CD4-positive, alpha-beta T cell treated with Interleukin-1 beta for 1 hour (primary cell): ENCODE measurements around the gene CAMTA1.

Experiments used
- DNase-seq, 2 donors: peaks; one replicate each; pipeline ENCODE4 v3.0.0-alpha.2; 2020 to 2022

Gene CAMTA1

DNA sequence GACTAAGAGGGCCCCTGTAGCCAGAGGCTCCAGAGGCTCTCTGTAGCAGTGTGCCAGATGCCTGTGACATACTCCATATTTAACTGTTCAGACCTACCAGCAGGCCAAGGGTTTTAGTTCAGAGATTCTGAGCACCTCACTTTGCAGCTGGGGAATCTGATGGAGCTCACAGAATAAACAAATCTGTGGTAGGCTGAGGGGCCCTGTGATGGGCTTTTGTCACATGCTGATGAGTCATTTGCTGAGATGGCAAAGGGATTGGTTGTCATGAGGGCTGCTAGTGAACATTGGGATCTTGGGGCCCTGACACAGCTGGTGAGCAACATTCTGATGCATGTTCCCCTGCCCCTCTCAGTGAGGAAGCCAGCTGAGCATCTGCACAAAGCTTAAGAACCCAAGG is 482.2 kb downstream of the CAMTA1 start:
- no peak for DNase-seq

DNA sequence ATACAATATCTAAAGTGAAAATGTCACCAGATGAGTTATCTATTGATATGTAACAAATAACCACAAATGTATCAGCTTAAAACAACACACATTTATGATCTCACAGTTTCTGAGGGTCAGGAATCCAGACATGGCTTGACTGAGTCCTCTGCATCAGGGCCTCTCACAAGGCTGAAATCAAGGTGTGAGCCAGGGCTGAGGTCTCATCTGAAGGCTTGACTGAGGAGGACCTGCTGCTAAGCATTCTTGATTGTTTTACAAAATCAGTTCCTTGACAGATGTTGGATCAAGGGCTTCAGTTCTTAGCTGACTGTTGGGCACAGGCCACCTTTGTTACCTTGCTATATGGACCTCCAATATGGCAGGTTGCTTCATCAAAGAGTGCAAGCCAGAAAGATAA is 483.7 kb downstream of the CAMTA1 start:
- DNase-seq = no peak

DNA sequence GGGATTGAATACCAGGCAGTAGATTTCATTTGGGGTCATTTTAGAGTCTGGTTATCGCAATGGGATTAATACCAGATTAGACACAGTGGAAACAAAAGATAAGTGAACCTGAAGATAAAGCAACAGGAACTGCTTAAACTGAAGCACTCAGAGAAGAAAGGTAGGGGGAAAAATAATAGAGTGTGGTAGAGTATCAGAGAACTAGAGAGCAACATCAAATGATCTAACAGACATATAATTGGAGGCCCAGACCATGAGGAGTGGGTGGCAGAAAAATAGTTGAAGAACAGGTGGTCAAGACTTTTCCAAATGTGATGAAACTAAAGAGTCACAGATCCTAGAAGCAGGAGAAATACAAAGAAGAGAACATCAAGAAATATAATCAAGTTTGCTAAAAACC is 484.3 kb downstream of the CAMTA1 start:
- DNase-seq = no peak

DNA sequence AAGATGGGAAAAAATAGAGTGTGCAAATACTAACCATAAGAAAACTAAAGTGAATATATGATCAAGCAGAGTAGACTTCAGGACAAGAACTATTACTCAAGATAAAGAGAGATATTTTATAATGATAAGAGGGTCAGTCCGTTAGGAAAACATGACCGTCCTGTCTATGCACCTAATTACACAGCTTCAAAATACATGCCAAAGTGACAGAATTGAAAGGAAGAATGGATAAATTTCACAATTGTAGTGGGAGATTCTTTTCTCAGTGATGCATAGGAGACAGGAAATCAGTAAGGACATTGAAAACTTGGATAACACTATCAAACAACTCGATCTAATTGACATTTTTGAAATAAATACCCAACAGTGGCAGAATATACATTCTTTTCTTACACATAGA is 489.0 kb downstream of the CAMTA1 start:
- DNase-seq = no peak

DNA sequence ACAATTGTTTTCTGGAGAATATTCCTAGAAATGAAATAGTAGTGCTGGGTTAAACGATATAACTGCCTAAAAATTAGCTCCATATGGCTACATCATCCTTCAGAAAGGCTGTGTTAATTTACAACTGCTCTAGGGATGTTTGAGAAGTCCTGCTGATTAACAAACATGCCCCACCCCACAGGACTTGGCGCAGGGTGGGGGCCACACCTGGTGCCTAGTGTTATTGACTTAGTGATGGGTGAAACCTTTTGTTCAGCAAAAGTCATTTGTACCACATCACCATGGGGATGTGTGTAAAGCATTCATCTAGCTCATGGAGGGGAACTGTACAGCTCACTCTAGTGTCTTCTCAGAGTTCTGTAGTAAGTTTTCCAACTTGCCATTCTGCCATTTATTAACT is 492.8 kb downstream of the CAMTA1 start:
- no peak for DNase-seq

DNA sequence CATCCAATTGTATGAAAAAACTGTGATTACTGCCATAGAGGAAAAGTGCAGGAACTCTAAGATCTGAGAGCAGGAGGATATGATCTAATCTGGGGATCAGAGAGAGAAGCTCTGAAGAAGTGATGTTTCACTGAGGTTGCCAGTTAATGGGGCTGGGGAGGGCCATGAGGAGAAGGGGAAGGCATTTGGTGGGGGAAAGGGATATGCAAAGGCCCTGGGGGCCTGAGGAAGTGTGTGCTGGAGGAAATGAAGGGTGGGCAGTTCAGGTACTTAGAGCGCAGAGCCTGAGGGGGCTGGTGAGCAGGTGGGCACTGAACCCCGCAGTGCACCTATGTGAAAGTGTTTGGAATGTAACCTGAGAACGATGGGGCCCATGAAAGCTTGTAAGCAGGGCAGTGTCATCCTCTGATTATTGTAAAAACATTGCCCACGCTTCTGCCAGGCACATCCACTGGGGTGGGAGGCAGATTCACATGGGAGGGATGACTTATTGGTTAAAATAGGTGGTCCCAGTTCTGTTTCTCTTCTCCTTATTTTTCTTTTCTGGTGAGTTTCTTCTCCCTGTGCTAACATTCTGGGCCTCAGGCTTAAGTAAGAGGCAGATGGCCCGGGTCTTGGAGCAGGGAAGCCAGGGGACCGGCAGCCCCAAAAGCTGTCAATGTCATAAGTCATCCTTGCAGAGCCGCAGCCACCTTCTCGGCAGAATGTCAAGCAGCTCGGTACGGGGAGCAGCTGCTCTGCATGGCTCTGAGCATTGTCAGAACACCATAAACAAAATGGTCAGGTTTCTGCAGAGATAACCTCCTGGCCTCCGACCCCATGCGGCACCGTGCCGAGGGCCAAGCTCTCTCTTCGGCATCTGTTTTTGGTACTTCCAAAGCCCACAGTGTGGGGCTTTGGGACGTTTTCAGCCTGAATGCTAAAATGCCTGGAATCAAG is 493.8 kb downstream of the CAMTA1 start:
- DNase-seq = no peak

DNA sequence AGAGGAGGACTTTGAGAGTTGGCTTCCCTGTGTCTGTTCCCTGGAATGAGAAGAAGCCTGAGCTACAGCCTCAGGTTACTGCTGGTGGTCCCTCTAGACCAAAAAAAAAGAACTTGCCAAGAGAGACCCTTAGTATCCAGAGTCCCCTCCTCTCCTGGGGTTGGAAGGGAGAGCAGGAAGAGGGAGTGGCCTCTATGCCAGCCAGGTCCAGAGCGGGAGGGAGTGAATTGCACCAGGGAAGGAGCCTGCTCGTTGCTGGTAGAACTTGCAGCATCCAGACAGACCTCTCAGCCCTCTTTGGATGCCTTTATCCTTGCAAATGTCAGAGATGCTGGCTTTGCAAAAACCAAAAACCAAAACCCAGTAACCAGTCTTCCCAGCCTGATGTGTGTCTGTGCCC is 494.5 kb downstream of the CAMTA1 start:
- DNase-seq = no peak

DNA sequence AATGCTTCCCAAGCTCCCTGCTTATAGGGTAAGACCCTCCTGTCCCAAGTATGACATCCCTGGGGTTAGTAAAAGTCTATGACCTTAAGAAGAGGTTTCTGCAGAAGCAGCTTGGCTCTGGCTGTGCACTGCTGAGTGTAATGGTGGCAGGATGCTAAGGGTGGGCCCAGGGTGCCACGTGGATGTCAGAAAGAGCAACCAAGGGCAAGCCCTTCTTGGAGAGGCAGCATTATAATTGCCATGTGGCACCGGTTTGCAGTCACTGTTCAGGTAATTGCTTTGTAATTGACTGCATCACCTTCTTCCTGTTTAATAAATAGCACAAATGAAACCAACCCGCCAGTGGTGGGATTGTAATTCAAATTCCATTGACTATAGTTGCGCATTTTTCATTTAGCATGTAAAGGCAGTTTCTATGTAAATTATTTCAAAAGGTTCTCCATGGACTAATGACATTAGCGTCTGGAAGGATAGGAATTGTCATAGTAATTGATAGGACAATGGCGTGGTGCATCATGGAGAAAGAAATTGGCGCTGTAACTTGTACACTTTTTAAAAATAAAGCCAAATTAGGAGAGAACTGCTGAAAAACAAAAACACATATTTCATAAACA is 495.2 kb downstream of the CAMTA1 start:
- no peak for DNase-seq

DNA sequence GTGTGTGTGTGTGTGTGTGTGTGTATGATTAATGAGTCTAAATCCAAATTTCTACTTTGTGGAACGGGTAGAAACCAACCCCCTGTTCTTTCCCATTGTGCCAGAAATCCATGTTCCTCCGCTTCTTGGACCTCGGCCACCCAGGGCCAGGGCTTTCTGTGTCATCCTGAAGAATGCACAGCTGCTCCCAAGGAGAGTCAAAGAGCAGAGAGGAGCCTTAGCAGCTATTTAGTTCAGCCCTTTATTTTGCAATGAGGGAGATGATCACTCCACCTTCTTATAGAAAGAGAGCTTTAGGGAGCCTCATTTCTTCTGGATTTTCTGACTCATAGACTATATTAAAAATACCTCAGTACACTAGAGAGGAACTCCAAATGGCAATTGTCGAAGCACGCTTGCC is 496.6 kb downstream of the CAMTA1 start:
- DNase-seq = no peak

DNA sequence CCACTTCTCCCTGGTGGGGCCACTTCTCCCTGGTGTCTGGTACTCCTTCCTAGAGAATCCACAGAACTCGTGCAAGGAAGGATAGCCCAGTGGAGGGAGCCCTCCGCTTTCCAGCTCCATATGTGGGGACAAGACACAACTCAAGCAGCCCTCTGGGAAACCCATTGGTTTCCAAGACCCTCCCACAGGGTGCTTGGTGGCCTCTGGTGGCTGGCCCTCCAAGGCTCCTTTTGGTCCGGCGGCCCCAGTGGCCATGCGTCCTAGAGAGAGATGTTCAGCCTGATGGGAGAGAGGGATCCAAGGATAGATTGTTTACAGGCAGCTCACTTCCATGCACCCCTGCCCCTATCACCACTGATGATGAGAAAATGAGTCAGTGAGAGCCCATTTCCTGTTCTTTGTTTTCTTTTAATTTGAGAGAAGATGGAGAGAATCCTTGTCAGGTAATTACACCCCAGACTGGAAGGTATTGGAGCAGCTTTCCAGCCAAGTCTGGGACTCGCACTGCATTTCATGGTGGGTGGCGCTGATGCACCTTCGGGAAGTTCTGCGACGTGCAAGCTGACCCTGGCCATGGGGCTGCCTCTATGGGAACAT is 499.7 kb downstream of the CAMTA1 start:
- DNase-seq = no peak

DNA sequence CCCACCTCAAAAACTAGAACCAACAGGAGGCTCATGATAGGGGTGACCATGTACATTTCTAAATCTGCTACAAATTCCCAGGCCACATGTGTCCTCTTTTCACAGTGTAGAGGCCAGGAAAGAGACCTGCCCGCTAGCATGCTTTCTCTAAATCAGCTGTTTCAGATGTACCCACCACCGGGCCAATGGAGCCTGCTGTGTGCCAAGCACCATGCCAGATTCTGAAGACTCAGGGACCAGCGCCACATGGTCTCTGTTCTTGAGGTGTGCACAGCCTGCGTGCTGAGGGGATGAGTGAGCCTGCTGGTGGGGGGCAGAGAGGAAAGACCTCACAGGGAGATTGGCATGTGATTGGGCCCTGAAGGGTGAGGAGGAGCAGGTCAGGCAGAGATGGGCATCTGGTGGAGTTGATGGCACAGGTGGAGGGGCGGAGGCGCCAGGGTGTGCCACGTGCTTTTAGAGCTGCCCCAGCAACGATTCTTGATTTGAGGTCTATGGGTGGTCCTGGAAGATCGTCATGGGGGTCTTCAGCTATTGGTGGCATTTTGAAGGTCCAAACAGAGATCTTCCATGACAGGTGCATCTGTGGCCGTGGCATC is 500.7 kb downstream of the CAMTA1 start:
- DNase-seq = no peak

DNA sequence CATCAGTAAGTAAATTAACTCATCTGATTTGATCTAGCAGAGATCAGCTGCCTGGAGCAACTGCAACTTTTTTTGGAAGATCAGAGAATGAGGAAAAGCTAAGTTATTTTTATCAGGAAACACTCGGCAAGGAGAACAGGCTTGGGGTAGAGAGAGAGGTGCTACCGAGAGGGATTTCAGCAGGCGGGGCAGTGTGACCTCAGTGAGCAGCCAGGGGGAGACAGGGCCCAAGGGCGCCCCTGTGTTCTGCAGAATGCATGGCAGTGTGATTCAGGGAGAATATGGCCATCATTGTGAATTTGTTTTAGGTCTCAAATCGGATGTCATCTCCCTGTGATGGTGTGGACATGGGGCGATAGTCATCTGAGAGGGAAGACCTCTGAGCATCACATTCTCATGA is 501.8 kb downstream of the CAMTA1 start:
- DNase-seq = no peak

DNA sequence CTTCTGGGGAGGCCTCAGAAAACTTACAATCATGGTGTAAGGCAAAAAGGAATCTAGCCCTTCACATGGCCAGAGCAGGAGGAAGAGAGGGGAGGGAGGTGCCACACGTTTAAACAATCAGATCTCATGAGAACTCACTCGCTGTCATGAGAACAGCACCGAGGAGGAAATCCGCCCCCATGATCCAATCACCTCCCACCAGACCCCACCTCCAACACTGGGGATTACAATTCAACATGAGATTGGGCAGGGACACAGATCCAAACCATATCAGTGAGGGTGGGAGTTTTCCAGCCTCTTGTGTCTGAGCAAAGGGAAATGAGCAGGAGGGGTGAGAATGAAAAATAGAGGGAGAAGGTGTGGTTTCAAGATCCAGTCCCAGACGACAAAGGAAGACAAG is 503.7 kb downstream of the CAMTA1 start:
- no peak for DNase-seq

DNA sequence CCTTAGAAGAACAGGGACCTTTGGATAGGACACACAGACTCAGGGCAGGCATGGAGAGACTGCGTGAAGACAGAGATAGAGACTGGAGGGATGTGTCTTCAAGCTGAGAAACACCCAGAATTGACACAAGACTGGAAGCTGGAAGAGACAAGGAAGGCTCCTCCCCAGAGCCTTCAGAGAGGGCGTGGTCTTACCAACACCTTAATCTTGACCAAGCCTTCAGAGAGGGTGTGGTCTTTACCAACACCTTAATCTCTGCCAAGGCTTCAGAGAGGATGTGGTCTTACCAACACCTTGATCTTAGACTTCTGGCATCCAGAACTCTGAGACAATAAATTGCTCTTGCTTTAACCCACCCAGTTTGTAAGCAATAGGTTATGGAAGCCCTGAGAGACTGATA is 504.4 kb downstream of the CAMTA1 start:
- DNase-seq = no peak

DNA sequence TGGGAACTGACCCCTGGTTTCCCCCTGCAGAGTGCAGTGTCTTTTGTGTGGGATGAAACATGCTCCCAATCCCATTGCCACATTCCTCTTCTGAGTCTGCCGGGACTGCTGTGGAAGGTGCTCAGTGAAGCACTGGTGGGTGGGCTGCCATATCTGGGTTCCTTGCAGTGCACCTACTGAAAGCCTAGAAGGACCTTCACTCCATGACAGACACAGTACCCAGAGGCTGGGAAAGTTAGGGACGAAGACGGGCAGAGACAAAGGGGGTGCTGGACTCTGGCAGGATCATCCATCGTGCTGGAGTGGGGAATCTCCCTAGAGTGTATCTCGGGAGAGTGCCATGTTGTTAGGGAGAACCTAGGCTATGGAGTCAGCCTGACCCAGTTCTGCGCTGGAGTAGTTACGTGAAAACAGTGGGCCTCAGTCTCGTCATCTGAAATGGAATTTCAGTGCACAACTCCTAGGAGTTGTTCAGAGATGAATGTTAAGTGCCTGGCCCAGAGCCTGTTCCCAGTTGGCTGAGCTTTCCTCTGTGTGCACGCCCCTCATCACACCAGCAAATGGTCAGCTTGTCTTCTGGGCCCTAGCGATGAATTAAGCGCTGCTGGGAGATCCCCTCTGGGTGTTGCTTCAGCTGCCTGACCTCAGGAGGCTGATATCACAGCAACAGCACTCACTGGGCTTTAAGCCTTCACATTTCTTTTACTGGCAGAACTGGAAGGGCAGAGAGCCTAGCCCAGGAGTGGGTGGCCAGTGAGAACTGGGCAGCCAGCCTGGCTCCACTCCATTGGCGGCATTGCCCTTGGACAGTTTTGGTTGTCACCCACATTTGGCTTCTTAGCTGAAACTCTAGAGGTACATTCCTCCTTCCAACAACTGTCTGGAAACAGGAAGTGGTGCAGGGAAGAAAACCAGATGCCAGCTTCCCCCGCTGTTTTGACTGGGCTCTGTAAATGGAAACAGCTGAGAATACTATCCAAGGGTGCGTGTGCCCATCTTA is 506.0 kb downstream of the CAMTA1 start:
- DNase-seq = no peak

DNA sequence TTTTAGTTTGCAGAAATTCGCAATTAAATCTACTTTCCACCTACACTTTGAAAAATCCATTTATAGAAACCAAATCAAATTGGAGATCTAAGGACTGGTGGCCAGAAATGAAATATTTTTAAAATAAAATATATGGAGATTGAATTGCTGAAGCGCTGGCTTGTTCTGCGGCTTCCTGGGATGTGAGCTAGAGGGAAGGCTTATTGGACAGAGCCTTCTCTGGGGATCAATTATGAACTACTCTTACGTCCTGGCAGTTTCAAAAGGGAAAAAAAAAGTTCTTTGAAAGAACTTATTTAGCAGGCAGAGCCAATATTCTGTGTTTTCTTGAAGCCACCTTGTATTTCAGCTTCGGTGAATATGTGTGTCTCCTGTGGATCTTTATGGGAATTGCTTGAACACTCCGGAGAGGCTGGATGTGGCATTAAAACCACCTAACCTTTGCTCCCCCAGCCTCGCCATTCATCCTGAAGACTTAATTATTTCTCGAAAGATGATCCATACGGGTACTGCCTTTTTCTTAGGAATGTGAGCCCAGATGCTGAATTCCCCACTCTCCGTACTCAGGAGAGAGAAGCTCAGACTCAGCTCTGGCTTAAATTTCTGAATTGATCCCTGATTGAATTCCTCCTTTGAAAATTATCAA is 506.9 kb downstream of the CAMTA1 start:
- DNase-seq = no peak

DNA sequence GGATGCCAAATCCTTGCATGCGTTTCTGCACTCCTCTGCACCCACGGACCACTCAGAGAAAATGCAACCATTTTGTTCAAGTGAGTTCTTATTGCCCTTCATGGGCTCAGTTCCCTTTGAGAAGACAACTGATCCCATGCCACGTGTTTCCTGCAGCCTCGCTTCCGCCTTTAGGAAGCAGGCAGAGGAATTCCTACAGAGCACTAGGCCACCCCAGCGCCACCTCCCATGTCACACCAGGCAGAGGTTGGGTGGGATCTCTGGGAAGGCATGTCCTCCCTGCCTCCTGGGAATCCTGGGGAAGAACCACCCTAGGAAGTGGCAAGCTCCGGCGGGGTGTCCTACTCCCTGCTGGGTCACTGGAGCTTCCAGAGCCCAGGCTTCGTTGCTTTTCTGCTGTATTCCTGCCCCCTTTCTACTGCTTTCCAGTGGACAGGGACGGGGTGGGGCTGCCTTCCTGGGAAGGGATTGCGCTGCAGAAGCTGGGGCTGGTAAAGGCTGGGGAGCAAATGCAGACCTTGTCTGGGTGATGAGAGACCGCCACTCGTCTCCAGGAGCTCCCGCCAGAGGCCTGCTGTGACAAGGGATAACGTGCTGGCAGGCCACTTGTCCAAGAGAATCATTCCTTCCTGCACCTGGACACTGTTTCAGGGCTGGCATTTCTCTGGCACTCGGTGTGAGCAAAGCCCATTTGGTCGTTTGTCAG is 507.6 kb downstream of the CAMTA1 start:
- DNase-seq = no peak

DNA sequence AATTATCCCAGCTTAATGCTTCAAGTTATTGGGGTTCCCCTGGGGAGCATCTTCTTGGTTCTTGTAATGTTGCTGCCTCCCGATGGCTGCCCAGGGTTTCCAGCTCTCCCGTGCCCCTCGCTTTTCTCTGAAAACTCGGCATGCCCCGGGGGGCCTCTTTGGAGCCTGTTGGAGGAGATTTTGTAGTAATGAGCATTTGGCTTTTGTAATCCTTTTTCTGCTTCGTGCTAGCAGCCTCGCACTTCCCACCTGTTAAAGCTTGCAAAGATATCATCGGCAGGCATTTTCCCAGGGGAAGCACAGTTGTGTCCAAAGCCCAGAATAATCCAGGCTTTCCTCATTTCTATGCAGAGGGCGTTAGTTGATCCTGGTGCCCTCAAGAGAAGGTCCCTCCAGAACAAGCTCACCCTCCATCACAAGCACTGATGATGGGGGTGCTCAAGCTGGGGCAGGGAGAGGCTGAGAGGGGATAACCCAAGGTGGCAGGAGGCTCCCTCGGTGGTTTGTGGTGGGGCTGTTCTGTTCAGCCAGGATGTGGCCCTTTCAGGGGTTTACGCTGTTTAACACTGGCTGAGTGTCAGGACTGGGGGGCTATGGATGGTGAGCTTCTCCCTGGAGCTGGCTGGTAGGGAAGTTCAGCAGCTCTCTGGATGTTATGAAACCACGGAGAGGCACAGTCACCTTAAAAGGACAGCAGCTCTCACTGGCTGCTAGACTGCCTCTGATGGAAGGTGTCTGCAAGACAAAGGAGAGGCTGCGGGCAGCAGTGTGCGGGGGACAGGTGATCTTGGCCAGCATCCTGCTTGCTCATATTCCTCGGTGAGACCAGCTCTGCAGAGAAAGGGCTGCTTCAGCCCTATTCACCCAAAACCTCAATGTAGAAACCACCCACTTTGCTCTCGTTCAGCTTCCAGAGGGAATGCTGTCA is 508.7 kb downstream of the CAMTA1 start:
- no peak for DNase-seq

DNA sequence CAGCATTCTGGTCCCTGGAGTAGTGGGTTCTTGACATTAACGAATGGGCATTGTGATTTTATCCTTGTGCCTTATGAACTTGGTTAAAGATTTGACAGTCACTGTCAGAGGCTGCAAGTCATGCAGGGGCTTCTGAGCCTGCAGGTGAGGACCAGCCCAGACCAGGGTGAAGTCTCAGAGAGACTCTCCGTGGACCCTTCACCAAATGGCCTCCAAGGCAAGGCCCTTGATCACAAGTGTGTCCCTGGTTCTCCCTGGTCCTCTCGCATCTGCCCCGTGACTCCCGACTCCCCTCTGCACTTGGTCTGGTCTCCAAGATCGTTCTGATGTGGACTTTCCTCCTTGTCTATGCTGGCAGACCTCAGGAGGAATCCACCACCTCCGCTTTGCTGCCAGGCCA is 509.4 kb downstream of the CAMTA1 start:
- DNase-seq = no peak

DNA sequence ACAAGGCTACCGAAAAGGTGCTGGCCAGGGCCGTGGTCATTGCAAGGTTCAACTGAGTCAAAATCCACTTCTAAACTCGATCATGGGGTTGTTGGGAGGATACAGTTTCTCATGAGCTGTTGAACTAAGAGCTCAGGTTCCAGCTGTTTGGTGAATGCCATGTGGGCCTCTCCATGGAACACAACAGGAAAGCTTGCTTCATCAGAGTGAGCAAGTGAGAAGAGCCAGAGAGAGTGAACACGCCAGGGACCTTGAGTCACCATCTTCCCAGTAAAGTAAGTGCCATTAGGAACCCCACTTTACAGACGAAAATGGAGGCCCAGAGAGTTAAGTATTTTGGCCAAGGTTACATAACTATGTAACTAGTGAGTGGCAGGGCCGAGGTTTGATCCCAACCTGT is 510.7 kb downstream of the CAMTA1 start:
- DNase-seq = no peak
